ENCODE measurements around the gene ITGA2B. TPM values are rescaled to one million over a fixed set of nuclear protein-coding genes. Genes with fewer than 3 reads are reported as not detected.

The ITGA2B gene
- total and polyA plus RNA-seq, 2 of the 13 experiments (the other 11 are each of a cell fraction or from before 2014, with no cell fraction given): 0.38 to 1.1 TPM

GRCh38 chr17:44362949-44363612, 26.4 kb downstream of the ITGA2B start (continued):
- TF ChIP-seq THRA (CRISPR knock-in tag; IDR thresholded peaks at IDR 0.05; ENCODE audit: borderline replicate concordance) (no peak), ZNF33A (CRISPR knock-in tag; IDR thresholded peaks at IDR 0.05; ENCODE audit: borderline replicate concordance) (no peak), ZNF143 (CRISPR knock-in tag; IDR thresholded peaks at IDR 0.05) (no peak), ZSCAN25 (CRISPR knock-in tag; IDR thresholded peaks at IDR 0.05) (0 out of 2 replicates have a peak, but pooled peaks have one; percentile 16), POGZ (CRISPR knock-in tag; IDR thresholded peaks at IDR 0.05) (no peak), FOXP1 (IDR thresholded peaks at IDR 0.05) (no peak), FOXP1 (CRISPR knock-in tag; IDR thresholded peaks at IDR 0.05) (no peak), TIGD3 (CRISPR knock-in tag; IDR thresholded peaks at IDR 0.05; ENCODE audit: borderline replicate concordance) (no peak), ZHX2 (IDR thresholded peaks at IDR 0.05; ENCODE audit: low read depth) (no peak), ZHX2 (CRISPR knock-in tag; IDR thresholded peaks at IDR 0.05; ENCODE audit: borderline replicate concordance) (no peak), PHF5A (CRISPR knock-in tag; IDR thresholded peaks at IDR 0.05; ENCODE audit: low read depth, unreplicated experiment) (no peak), FOXA1 (IDR thresholded peaks at IDR 0.05) (no peak), FOXA1 (CRISPR knock-in tag; IDR thresholded peaks at IDR 0.05) (no peak)
- TF ChIP-seq, protein P1, sequence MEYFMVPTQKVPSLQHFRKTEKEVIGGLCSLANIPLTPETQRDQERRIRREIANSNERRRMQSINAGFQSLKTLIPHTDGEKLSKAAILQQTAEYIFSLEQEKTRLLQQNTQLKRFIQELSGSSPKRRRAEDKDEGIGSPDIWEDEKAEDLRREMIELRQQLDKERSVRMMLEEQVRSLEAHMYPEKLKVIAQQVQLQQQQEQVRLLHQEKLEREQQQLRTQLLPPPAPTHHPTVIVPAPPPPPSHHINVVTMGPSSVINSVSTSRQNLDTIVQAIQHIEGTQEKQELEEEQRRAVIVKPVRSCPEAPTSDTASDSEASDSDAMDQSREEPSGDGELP (IDR thresholded peaks at IDR 0.05; ENCODE audit: borderline replicate concordance, low read depth): no peak
- TF ChIP-seq, protein P2, sequence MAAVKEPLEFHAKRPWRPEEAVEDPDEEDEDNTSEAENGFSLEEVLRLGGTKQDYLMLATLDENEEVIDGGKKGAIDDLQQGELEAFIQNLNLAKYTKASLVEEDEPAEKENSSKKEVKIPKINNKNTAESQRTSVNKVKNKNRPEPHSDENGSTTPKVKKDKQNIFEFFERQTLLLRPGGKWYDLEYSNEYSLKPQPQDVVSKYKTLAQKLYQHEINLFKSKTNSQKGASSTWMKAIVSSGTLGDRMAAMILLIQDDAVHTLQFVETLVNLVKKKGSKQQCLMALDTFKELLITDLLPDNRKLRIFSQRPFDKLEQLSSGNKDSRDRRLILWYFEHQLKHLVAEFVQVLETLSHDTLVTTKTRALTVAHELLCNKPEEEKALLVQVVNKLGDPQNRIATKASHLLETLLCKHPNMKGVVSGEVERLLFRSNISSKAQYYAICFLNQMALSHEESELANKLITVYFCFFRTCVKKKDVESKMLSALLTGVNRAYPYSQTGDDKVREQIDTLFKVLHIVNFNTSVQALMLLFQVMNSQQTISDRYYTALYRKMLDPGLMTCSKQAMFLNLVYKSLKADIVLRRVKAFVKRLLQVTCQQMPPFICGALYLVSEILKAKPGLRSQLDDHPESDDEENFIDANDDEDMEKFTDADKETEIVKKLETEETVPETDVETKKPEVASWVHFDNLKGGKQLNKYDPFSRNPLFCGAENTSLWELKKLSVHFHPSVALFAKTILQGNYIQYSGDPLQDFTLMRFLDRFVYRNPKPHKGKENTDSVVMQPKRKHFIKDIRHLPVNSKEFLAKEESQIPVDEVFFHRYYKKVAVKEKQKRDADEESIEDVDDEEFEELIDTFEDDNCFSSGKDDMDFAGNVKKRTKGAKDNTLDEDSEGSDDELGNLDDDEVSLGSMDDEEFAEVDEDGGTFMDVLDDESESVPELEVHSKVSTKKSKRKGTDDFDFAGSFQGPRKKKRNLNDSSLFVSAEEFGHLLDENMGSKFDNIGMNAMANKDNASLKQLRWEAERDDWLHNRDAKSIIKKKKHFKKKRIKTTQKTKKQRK (IDR thresholded peaks at IDR 0.05; ENCODE audit: low read length): no peak
